ENCODE data around the gene KRTAP1-3. TPM values are rescaled to one million over a fixed set of nuclear protein-coding genes. Genes with fewer than 3 reads are reported as not detected.
"Not testable (repeated sequence)": the region's sequence is repeated elsewhere in the genome, so short reads cannot be mapped to it uniquely, and the experiment has no call there.

KRTAP1-3 gene
- total and polyA plus RNA-seq, 8 donors = not detected

GRCh38 chr17:41049110-41049509 is 14.4 kb upstream of the KRTAP1-3 start:
- Histone ChIP-seq H3K27me3 (peaks cover 0 to 7% (median 2%) of the 10 kb centered on the region in 4 donors), H3K27ac (no peak overlapping the region), H3K4me1 (no peaks in the 10 kb centered on the region), H3K36me3 (no peaks in the 10 kb centered on the region), H3K9me3 (no peaks in the 10 kb centered on the region), H3K4me3 (no peak overlapping the region)
- ATAC-seq (no peak), DNase-seq (no peak), FAIRE-seq (no peak)
- intact Hi-C loops (cut with DNase I) = no loop called here
- TF ChIP-seq CTCF (IDR thresholded peaks at IDR 0.05) = no peak
- 31 to 42% methylated on average over 2 of the region's 2 CpGs for WGBS, 2 donors

- H3K9me3 ChIP-seq = no peaks in the 10 kb centered on the region
- 65 to 68% methylated on average over 7 of the region's 7 CpGs for WGBS, 2 donors
- peaks cover 0 to 7% (median 2%) of the 10 kb centered on the region in 4 donors for H3K27me3 ChIP-seq
- FAIRE-seq (no peak), ATAC-seq (no peak), DNase-seq (no peak)
- H3K4me1 ChIP-seq = no peaks in the 10 kb centered on the region
- no peak for TF ChIP-seq CTCF (IDR thresholded peaks at IDR 0.05)
- no peak overlapping the region for H3K27ac ChIP-seq
- no peaks in the 10 kb centered on the region for H3K36me3 ChIP-seq
- intact Hi-C loops (cut with DNase I) = no loop called here
- no peak overlapping the region for H3K4me3 ChIP-seq
Observed at GRCh38 chr17:41048441-41048840, 13.8 kb upstream of the KRTAP1-3 start.

GRCh38 chr17:41046735-41047465 is 12.2 kb upstream of the KRTAP1-3 start, which contains the start of gene KRTAP2-1:
Gene KRTAP2-1 (minus strand): TSS chr17:41047316. CDS start chr17:41047267, 49 bp downstream.
- H3K36me3 ChIP-seq; H3K27ac ChIP-seq; H3K4me3 ChIP-seq; H3K4me1 ChIP-seq; DNase-seq; FAIRE-seq; H3K9me3 ChIP-seq; H3K27me3 ChIP-seq; intact Hi-C loops (cut with DNase I); ATAC-seq: not testable (repeated sequence)
- WGBS, 2 donors = 38 to 48% methylated on average over 7 to 10 of the region's 33 CpGs

GRCh38 chr17:41042953-41043352 is 8.3 kb upstream of the KRTAP1-3 start:
- Histone ChIP-seq H3K9me3 (no peaks in the 10 kb centered on the region), H3K4me1 (peaks cover 0 to 7% (median 5%) of the 10 kb centered on the region in 3 donors), H3K27me3 (peaks cover 0 to 4% (median under 1%) of the 10 kb centered on the region in 4 donors), H3K36me3 (no peaks in the 10 kb centered on the region), H3K27ac (no peak overlapping the region), H3K4me3 (no peak overlapping the region)
- DNase-seq = no peak
- FAIRE-seq = no peak
- WGBS, 2 donors = 92 to 94% methylated on average over 1 of the region's 1 CpG
- intact Hi-C loops (cut with DNase I) = no loop called here
- ATAC-seq = no peak
- TF ChIP-seq CTCF (IDR thresholded peaks at IDR 0.05) = no peak

GRCh38 chr17:41040783-41041571 is 6.3 kb upstream of the KRTAP1-3 start, which contains the start of gene KRTAP1-1:
Gene KRTAP1-1 (minus strand): TSS chr17:41041450. CDS start chr17:41041397, 53 bp downstream.
- intact Hi-C loops (cut with DNase I); H3K27me3 ChIP-seq; H3K9me3 ChIP-seq; H3K4me3 ChIP-seq; H3K4me1 ChIP-seq; H3K36me3 ChIP-seq; FAIRE-seq: not testable (repeated sequence)
- peak; percentile 19 to 90 (median 70) for DNase-seq
- peak within 1 kb of the TSS in 3 of 4 donors; percentile 15 to 55 (median 26) for H3K27ac ChIP-seq
- ATAC-seq = peak; percentile 70 to 90 (median 86)
- 43 to 47% methylated on average over 12 to 14 of the region's 14 CpGs for WGBS, 2 donors

Data from pancreas (tissue), 10 donors.